Bronchial epithelial cell (primary cell): Measurements from ENCODE around the gene ACOT7. TPM values are rescaled to one million over a fixed set of nuclear protein-coding genes. Genes with fewer than 3 reads are reported as not detected.

Experiments
- DNase-seq: peaks from one replicate; pipeline ENCODE4 v3.0.0-alpha.2; 2010; ENCODE audit warnings: low read depth
- FAIRE-seq: peaks from 2 replicates; lab custom pipeline; 2011; peaks lifted over from hg19 to GRCh38; lab: Jason Lieb, UNC
- H3K27me3 ChIP-seq: 2 replicates; pipeline ENCODE4 v1.5.1; 2011; ENCODE audit warnings: low read length; ENCODE audit not compliant: control insufficient read depth, insufficient read depth
- H3K36me3 ChIP-seq: 2 replicates; pipeline ENCODE4 v1.5.1; 2011; ENCODE audit warnings: low read length; ENCODE audit not compliant: control insufficient read depth, insufficient read depth
- H3K4me3 ChIP-seq: 2 replicates; pipeline ENCODE4 v1.5.1; 2011; ENCODE audit warnings: mild to moderate bottlenecking, low read depth, low read length, control low read depth
- CTCF ChIP-seq: IDR thresholded peaks from 2 replicates; pipeline ENCODE4 v1.5.1; 2011; ENCODE audit warnings: mild to moderate bottlenecking, moderate library complexity, low read length, control low read depth, inconsistent platforms; ENCODE audit not compliant: insufficient read depth, severe bottlenecking
- total RNA-seq: library from RNA; depleted of rRNA; stranded (reverse); fragments of >200 nt; gene quantifications from 2 replicates; pipeline ENCODE4 v1.2.1, GENCODE V29; 2014

Gene ACOT7
- total RNA-seq, 1 donor from 2014 or later = 89.8 TPM

GRCh38 chr1:6270401-6270800 lies 123.2 kb downstream of the ACOT7 start:
- Histone ChIP-seq H3K27me3 (no peaks in the 10 kb centered on the region), H3K36me3 (peaks cover 10% of the 10 kb centered on the region), H3K4me3 (no peak overlapping the region)
- DNase-seq = no peak
- peak; percentile 18 for FAIRE-seq
- TF ChIP-seq CTCF = no peak

GRCh38 chr1:6269720-6270400 lies 123.7 kb downstream of the ACOT7 start:
- no peaks in the 10 kb centered on the region for H3K27me3 ChIP-seq
- H3K4me3 ChIP-seq = no peak overlapping the region
- peaks cover 12% of the 10 kb centered on the region for H3K36me3 ChIP-seq
- no peak for DNase-seq
- TF ChIP-seq CTCF = no peak
- FAIRE-seq = no peak

GRCh38 chr1:6269296-6269695 lies 124.3 kb downstream of the ACOT7 start:
- H3K36me3 ChIP-seq = peaks cover 14% of the 10 kb centered on the region
- no peak overlapping the region for H3K4me3 ChIP-seq
- no peak for TF ChIP-seq CTCF
- DNase-seq = no peak
- no peaks in the 10 kb centered on the region for H3K27me3 ChIP-seq
- no peak for FAIRE-seq

GRCh38 chr1:6268415-6268814 lies 125.2 kb downstream of the ACOT7 start:
- no peak for DNase-seq
- TF ChIP-seq CTCF = no peak
- no peak overlapping the region for H3K4me3 ChIP-seq
- FAIRE-seq = no peak
- H3K36me3 ChIP-seq = peaks cover 11% of the 10 kb centered on the region
- H3K27me3 ChIP-seq = no peaks in the 10 kb centered on the region

GRCh38 chr1:6267686-6268322 lies 125.8 kb downstream of the ACOT7 start:
- H3K4me3 ChIP-seq = no peak overlapping the region
- DNase-seq = peak; percentile 91
- no peak for FAIRE-seq
- H3K27me3 ChIP-seq = no peaks in the 10 kb centered on the region
- H3K36me3 ChIP-seq = peaks cover 9% of the 10 kb centered on the region
- TF ChIP-seq CTCF = no peak
